Subcutaneous adipose tissue (tissue), 4 donors: ENCODE measurements around the gene CHRNA3. TPM values are rescaled to one million over a fixed set of nuclear protein-coding genes. Genes with fewer than 3 reads are reported as not detected.

Source experiments
- small RNA-seq: library from RNA; depleted of rRNA; stranded (forward); fragments of <200 nt; gene quantifications from one replicate; pipeline ENCODE3, GENCODE V24; 2016
- total RNA-seq, 4 donors: library from RNA; depleted of rRNA; stranded (reverse); fragments of >200 nt; gene quantifications; one replicate each; pipeline ENCODE4 v1.1.0, GENCODE V29; 2016
- TF ChIP-seq, protein P1 (sequence below): fragments of 450-650 bp; IDR thresholded peaks from one replicate; pipeline ENCODE4 v1.5.1; 2016; ENCODE audit warnings: low read depth, mild to moderate bottlenecking, control low read depth, antibody characterized with exemption, moderate library complexity

Gene CHRNA3
- total RNA-seq, 4 donors from 2014 or later, result not detected

DNA sequence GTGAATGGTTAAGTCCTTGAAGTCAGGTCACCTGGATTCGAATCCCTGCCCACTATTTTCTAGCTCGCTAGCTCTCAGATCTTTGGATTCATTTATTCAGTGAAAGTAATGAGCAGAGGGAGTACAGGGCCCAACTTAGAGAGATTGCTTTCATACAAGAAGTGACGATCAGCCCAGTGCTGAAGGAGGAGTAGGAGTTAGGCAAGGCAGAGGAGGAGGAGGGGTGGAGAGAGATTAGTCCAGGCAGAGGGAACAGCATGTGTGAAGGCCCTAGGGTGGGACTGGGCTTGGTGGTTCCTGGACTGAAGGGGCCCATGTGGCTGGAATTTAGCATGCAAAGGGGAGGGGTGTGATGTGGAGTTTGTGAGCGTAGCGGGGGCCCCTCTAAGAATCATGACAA lies 59.3 kb downstream of the CHRNA3 start:
- TF ChIP-seq, protein P1, sequence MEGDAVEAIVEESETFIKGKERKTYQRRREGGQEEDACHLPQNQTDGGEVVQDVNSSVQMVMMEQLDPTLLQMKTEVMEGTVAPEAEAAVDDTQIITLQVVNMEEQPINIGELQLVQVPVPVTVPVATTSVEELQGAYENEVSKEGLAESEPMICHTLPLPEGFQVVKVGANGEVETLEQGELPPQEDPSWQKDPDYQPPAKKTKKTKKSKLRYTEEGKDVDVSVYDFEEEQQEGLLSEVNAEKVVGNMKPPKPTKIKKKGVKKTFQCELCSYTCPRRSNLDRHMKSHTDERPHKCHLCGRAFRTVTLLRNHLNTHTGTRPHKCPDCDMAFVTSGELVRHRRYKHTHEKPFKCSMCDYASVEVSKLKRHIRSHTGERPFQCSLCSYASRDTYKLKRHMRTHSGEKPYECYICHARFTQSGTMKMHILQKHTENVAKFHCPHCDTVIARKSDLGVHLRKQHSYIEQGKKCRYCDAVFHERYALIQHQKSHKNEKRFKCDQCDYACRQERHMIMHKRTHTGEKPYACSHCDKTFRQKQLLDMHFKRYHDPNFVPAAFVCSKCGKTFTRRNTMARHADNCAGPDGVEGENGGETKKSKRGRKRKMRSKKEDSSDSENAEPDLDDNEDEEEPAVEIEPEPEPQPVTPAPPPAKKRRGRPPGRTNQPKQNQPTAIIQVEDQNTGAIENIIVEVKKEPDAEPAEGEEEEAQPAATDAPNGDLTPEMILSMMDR, result no peak

DNA sequence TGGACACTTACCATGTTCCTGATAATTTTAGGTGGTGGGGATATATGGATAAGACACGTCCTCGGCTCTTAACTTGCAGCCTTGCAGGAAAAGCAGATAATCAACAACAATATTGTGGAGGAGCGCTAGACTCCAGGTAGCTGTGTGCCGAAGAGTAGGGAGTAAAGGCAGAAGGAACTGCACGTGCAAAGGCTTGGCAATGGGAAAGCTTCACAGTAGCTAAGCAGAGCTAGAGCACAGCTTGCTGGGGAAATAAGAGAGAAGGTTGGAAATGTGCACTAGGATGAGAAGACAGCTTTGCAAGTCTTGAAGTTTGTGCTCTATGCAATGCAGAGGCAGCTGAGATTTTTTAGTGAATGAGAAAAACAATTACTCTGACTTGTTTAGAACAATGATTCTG lies 68.2 kb downstream of the CHRNA3 start:
- TF ChIP-seq, protein P1, result no peak

DNA sequence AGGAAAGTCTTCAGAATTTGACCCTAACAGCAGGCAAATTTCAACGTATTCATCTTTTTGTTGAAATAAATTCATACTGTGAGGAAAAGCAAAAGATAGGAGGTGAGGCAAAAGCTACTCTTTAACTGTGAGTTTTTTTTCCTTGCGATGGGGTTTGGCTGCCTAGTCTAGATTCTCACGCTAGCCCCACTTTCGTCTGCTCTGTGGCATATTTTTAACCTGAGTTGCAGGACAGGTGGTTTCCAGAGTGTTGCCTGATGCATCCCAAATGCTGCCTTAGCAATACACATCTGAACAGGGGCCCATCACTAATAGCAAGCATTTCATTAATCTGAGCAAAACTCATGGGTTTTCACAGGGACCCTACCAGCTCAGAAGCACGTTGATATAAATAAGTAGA lies 68.9 kb downstream of the CHRNA3 start:
- TF ChIP-seq, protein P1, result no peak

DNA sequence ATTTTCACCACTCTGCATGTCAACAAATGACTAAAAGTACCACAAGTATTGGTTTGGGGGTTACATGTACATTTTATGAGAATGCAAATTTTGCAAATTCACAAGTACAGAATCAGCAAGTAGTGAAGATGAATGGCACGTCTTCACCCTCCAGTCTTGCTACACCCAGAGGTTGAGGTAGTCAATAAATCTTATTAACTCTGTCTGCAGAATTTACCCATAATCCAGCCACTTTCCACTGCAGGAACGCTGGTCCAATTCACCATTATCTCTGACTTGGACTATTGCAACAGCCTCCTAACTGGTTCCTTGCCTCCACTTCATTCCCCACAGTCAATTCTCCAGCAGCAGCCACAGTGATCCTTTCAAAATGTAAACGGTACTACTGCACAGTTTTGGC lies 70.0 kb downstream of the CHRNA3 start:
- TF ChIP-seq, protein P1, result no peak

DNA sequence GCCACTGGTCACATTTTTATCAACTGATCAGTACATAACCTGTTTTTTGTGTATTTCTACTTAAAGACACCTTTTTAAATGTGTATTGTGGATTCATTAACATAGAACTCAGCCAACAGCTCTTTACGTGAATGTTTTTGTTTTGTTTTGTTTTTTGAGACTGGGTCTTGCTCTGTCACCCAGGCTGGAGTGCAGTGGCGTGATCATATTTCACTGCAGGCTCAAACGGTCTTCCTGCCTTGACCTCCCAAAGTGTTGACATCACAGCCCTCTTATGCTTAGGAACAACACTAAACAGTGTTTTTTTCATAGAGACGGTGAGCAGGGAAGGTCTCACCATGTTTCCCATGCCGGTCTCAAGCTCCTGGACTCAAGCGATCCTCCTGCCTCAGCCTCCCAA lies 70.6 kb downstream of the CHRNA3 start:
- TF ChIP-seq, protein P1, result no peak

Small RNA genes within 50 kb of the gene (small RNA-seq; reads per million reads assigned to genes)
- gene AC067863.2, result not detected

Other genes starting within 250 kb of the CHRNA3 start
- 10 to 100 TPM; 33.9 to 55.9 (median 44.1) TPM for gene IREB2, start 182.8 kb downstream of the CHRNA3 start, total RNA-seq
- 10 to 100 TPM in 1 of 4 donors, 1 to 10 TPM in 3; 2.8 to 10.6 (median 6.9) TPM for gene HYKK, start 113.4 kb downstream of the CHRNA3 start, total RNA-seq
- 100 to 1,000 TPM; 126 to 231 (median 127) TPM for gene PSMA4, start 80.6 kb downstream of the CHRNA3 start, total RNA-seq
- 1 to 10 TPM in 1 of 4 donors, under 1 TPM in 3; 0.38 to 2.9 (median 0.56) TPM for gene CHRNA5, start 55.5 kb downstream of the CHRNA3 start, total RNA-seq
- not detected for gene CHRNB4, start 20.2 kb upstream of the CHRNA3 start, total RNA-seq
- gene ADAMTS7, start 190.5 kb upstream of the CHRNA3 start, total RNA-seq, result 10 to 100 TPM in 1 of 4 donors, 1 to 10 TPM in 3; 4.6 to 10.2 (median 7.8) TPM